Prostate gland (tissue), 2 donors: Measurements from ENCODE around the gene RTN4R.

Source experiments
- CTCF ChIP-seq, 4 experiments: fragments of 200-600 bp in 2 of 4; fragments of 450-650 bp in 2 of 4; sonication (generic) in 2 of 4; IDR thresholded peaks; 1 replicate in 3 of 4; 2 replicates in 1 of 4; pipeline ENCODE4 v1.5.1; 2016 to 2019; ENCODE audit warnings: antibody characterized with exemption in 4 of 4, mild to moderate bottlenecking in 2 of 4, moderate library complexity in 2 of 4
- POLR2A ChIP-seq: fragments of 450-650 bp; IDR thresholded peaks from one replicate; pipeline ENCODE4 v1.6.1; 2016; ENCODE audit warnings: antibody characterized with exemption, mild to moderate bottlenecking
- POLR2AphosphoS5 ChIP-seq: sonication (generic); formaldehyde crosslinking; IDR thresholded peaks from one replicate; pipeline ENCODE4 v1.6.1; 2017; ENCODE audit warnings: antibody characterized with exemption

GRCh38 chr22:20299746-20300136 is 31.6 kb upstream of the RTN4R start:
- TF ChIP-seq POLR2AphosphoS5: no peak
- peak; percentile 17 for TF ChIP-seq POLR2A
- TF ChIP-seq CTCF (IDR thresholded peaks at IDR 0.05): peak in 1 of 4 experiments; percentile 6
